K562 (cell line): ENCODE measurements around the gene ENTPD8. TPM values are rescaled to one million over a fixed set of nuclear protein-coding genes. Genes with fewer than 3 reads are reported as not detected.

Source experiments
- BRF2 ChIP-seq: IDR thresholded peaks from 3 replicates; pipeline ENCODE4 v1.6.1; 2011; ENCODE audit warnings: borderline replicate concordance, mild to moderate bottlenecking; ENCODE audit not compliant: insufficient read length, insufficient read depth
- CBFB ChIP-seq: sonication (generic); formaldehyde crosslinking; IDR thresholded peaks from 2 replicates; pipeline ENCODE4 v1.4.0; 2020; ENCODE audit warnings: mild to moderate bottlenecking, missing genetic modification reagents
- GATAD2A ChIP-seq: fragments of 450-650 bp; IDR thresholded peaks from 2 replicates; pipeline ENCODE4 v1.6.1; 2017
- HMG20B ChIP-seq: fragments of 250-450 bp; sonication (Bioruptor Pico); IDR thresholded peaks from 2 replicates; pipeline ENCODE4 v1.5.0; 2021; ENCODE audit warnings: mild to moderate bottlenecking
- HSF4 ChIP-seq: fragments of 250-450 bp; sonication (Bioruptor Pico); IDR thresholded peaks from 2 replicates; pipeline ENCODE4 v2.1.2; 2022; ENCODE audit warnings: mild to moderate bottlenecking, moderate library complexity, borderline replicate concordance
- KAT2B ChIP-seq: IDR thresholded peaks from one replicate; pipeline ENCODE4 v1.6.1; 2012; ENCODE audit warnings: low read depth, mild to moderate bottlenecking, control low read depth, inconsistent platforms, low read length, moderate library complexity
- MTA2 ChIP-seq: fragments of 450-650 bp; IDR thresholded peaks from 2 replicates; pipeline ENCODE4 v1.6.1; 2016; ENCODE audit warnings: low read depth
- NR2C2 ChIP-seq, 2 experiments: fragments of 200-800 bp in 1 of 2; sonication (Bioruptor generic) in 1 of 2; sonication (generic) in 1 of 2; formaldehyde crosslinking in 1 of 2; IDR thresholded peaks; 2 replicates each; pipeline versions ENCODE4 v1.6.1 to v1.8.0; 2016 to 2022; ENCODE audit warnings: mild to moderate bottlenecking in 1 of 2, missing compliant biosample characterization in 1 of 2, missing genetic modification characterization in 1 of 2, missing genetic modification reagents in 1 of 2
- RBM14 ChIP-seq: fragments of 200-400 bp; formaldehyde crosslinking; IDR thresholded peaks from 2 replicates; pipeline ENCODE4 v1.6.1; 2018; ENCODE audit warnings: low read depth, mild to moderate bottlenecking, low read length, moderate library complexity, borderline replicate concordance; ENCODE audit not compliant: insufficient read depth
- RBM25 ChIP-seq: fragments of 200-400 bp; formaldehyde crosslinking; IDR thresholded peaks from 2 replicates; pipeline ENCODE4 v1.6.1; 2018; ENCODE audit warnings: low read length, low read depth, moderate library complexity; ENCODE audit not compliant: severe bottlenecking
- SIN3B ChIP-seq: fragments of 450-650 bp; IDR thresholded peaks from 2 replicates; pipeline ENCODE4 v1.6.1; 2017; ENCODE audit warnings: low read depth, mild to moderate bottlenecking, moderate library complexity
- SP1 ChIP-seq: sonication (generic); formaldehyde crosslinking; IDR thresholded peaks from 2 replicates; pipeline ENCODE4 v1.8.1; 2022; ENCODE audit warnings: mild to moderate bottlenecking, missing genetic modification reagents
- SUPT5H ChIP-seq: fragments of 450-650 bp; IDR thresholded peaks from 2 replicates; pipeline ENCODE4 v1.6.1; 2016
- U2AF1 ChIP-seq: fragments of 200-400 bp; formaldehyde crosslinking; optimal IDR thresholded peaks from 2 replicates; pipeline ENCODE3; 2017; ENCODE audit warnings: mild to moderate bottlenecking, low read depth, low read length, moderate library complexity
- ZFP1 ChIP-seq: fragments of 450-650 bp; formaldehyde crosslinking; IDR thresholded peaks from 2 replicates; pipeline ENCODE4 v1.4.0; 2020; ENCODE audit warnings: mild to moderate bottlenecking, mixed read lengths
- ZNF785 ChIP-seq: fragments of 250-450 bp; sonication (Bioruptor Pico); IDR thresholded peaks from 2 replicates; pipeline ENCODE4 v1.4.0; 2020; ENCODE audit warnings: mild to moderate bottlenecking
- polyA plus RNA-seq, 8 experiments: library from polyadenylated mRNA; depleted of rRNA in 4 of 8; stranded (reverse) in 5 of 8; unstranded in 3 of 8; fragments of >200 nt; fragmentation: Nextera tagmentation in 2 of 8; fragmentation: Illumina TruSeq in 1 of 8; extraction: Ambion mirVana in 2 of 8; extraction: Trizol in 1 of 8; gene quantifications; 2 replicates each; pipeline versions ENCODE4 v1.2.1 to v1.2.3, GENCODE V29; 2011 to 2014; ENCODE audit warnings: inconsistent platforms in 1 of 8, missing spikeins in 1 of 8
- total RNA-seq, 7 experiments: library from RNA; depleted of rRNA in 6 of 7; stranded (reverse); fragments of >200 nt in 6 of 7; fragmentation: Illumina TruSeq in 2 of 7; extraction: Trizol in 2 of 7; gene quantifications; 2 replicates each; pipeline versions ENCODE4 v1.2.1 to v1.2.3, GENCODE V29; 2011 to 2021; ENCODE audit warnings: low replicate concordance in 1 of 7
- TF ChIP-seq, protein P1 (sequence below), 3 experiments: fragments of 200-800 bp in 1 of 3; sonication (Bioruptor generic) in 1 of 3; sonication (generic) in 1 of 3; formaldehyde crosslinking in 1 of 3; IDR thresholded peaks; 2 replicates each; pipeline versions ENCODE4 v1.6.1 to v1.8.0; 2016 to 2022; ENCODE audit warnings: mild to moderate bottlenecking in 2 of 3, missing compliant biosample characterization in 2 of 3, missing genetic modification characterization in 2 of 3, missing genetic modification reagents in 1 of 3
- TF ChIP-seq, protein P2 (sequence below): fragments of 450-650 bp; IDR thresholded peaks from 2 replicates; pipeline ENCODE4 v1.7.1; 2018; ENCODE audit warnings: mild to moderate bottlenecking, low read depth; ENCODE audit not compliant: partially characterized antibody
- TF ChIP-seq, protein P3 (sequence below): fragments of 250-450 bp; sonication (Bioruptor Pico); IDR thresholded peaks from 2 replicates; pipeline ENCODE4 v1.4.0; 2020; ENCODE audit warnings: mild to moderate bottlenecking, moderate library complexity

ENTPD8 gene
- total and polyA plus RNA-seq, 9 of the 15 experiments (the other 6 are each of a cell fraction or from before 2014, with no cell fraction given): 0.06 to 0.27 (median 0.19) TPM; not detected in 5

- no peak for TF ChIP-seq SP1 (CRISPR knock-in tag)
- TF ChIP-seq, protein P1, sequence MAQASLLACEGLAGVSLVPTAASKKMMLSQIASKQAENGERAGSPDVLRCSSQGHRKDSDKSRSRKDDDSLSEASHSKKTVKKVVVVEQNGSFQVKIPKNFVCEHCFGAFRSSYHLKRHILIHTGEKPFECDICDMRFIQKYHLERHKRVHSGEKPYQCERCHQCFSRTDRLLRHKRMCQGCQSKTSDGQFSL (CRISPR knock-in tag; IDR thresholded peaks at IDR 0.05): no peak
- TF ChIP-seq, protein P1 (tag; IDR thresholded peaks at IDR 0.05): peak in 1 of 2 experiments; percentile 59; a peak in 1 of 4 replicates
- no peak for TF ChIP-seq HMG20B (CRISPR knock-in tag)
- TF ChIP-seq SIN3B: no peak; the same call in 1 of the 2 replicates
- TF ChIP-seq, protein P2, sequence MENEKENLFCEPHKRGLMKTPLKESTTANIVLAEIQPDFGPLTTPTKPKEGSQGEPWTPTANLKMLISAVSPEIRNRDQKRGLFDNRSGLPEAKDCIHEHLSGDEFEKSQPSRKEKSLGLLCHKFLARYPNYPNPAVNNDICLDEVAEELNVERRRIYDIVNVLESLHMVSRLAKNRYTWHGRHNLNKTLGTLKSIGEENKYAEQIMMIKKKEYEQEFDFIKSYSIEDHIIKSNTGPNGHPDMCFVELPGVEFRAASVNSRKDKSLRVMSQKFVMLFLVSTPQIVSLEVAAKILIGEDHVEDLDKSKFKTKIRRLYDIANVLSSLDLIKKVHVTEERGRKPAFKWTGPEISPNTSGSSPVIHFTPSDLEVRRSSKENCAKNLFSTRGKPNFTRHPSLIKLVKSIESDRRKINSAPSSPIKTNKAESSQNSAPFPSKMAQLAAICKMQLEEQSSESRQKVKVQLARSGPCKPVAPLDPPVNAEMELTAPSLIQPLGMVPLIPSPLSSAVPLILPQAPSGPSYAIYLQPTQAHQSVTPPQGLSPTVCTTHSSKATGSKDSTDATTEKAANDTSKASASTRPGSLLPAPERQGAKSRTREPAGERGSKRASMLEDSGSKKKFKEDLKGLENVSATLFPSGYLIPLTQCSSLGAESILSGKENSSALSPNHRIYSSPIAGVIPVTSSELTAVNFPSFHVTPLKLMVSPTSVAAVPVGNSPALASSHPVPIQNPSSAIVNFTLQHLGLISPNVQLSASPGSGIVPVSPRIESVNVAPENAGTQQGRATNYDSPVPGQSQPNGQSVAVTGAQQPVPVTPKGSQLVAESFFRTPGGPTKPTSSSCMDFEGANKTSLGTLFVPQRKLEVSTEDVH: no peak
- TF ChIP-seq RBM25: no peak
- TF ChIP-seq HSF4 (CRISPR knock-in tag): no peak
- TF ChIP-seq KAT2B: no peak
- TF ChIP-seq RBM14: no peak
- no peak for TF ChIP-seq MTA2
- TF ChIP-seq, protein P3, sequence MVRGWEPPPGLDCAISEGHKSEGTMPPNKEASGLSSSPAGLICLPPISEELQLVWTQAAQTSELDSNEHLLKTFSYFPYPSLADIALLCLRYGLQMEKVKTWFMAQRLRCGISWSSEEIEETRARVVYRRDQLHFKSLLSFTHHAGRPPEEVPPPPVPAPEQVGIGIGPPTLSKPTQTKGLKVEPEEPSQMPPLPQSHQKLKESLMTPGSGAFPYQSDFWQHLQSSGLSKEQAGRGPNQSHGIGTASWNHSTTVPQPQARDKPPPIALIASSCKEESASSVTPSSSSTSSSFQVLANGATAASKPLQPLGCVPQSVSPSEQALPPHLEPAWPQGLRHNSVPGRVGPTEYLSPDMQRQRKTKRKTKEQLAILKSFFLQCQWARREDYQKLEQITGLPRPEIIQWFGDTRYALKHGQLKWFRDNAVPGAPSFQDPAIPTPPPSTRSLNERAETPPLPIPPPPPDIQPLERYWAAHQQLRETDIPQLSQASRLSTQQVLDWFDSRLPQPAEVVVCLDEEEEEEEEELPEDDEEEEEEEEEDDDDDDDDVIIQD: no peak
- no peak for TF ChIP-seq BRF2
- no peak; the same call in 1 of the 2 replicates for TF ChIP-seq GATAD2A
- TF ChIP-seq CBFB: no peak
- no peak for TF ChIP-seq U2AF1
- no peak for TF ChIP-seq NR2C2 (CRISPR knock-in tag; IDR thresholded peaks at IDR 0.05)
- peak; percentile 41 for TF ChIP-seq NR2C2 (tag; IDR thresholded peaks at IDR 0.05)
- no peak for TF ChIP-seq SUPT5H
- TF ChIP-seq ZFP1: no peak
- TF ChIP-seq ZNF785 (CRISPR knock-in tag): no peak
These were observed 41.1 kb upstream of the ENTPD8 start (continued) for GRCh38 chr9:137482094-137482781.
